Measurements from ENCODE around the gene ZMAT5.

The ZMAT5 gene

GRCh38 chr22:29740216-29740615 is 26.6 kb downstream of the ZMAT5 start:
- Histone ChIP-seq H3K4me3 (ENCODE audit: low read length) (no peak overlapping the region), H2AFZ (ENCODE audit: low read depth, low read length) (no peak overlapping the region), H3K27me3 (ENCODE audit: insufficient read depth, low read length) (no peaks in the 10 kb centered on the region), H3K4me1 (ENCODE audit: insufficient read depth, low read length) (no peaks in the 10 kb centered on the region), H3K36me3 (ENCODE audit: insufficient read depth, low read length) (peaks cover 4% of the 10 kb centered on the region), H3K9me3 (ENCODE audit: low read length) (no peaks in the 10 kb centered on the region)

- H3K9me3 ChIP-seq (ENCODE audit: low read length): no peaks in the 10 kb centered on the region
- peaks cover 4% of the 10 kb centered on the region for H3K36me3 ChIP-seq (ENCODE audit: insufficient read depth, low read length)
- H3K27me3 ChIP-seq (ENCODE audit: insufficient read depth, low read length): no peaks in the 10 kb centered on the region
- no peaks in the 10 kb centered on the region for H3K4me1 ChIP-seq (ENCODE audit: insufficient read depth, low read length)
- H2AFZ ChIP-seq (ENCODE audit: low read depth, low read length): no peak overlapping the region
- H3K4me3 ChIP-seq (ENCODE audit: low read length): no peak overlapping the region
Measured at GRCh38 chr22:29739346-29739875, 27.4 kb downstream of the ZMAT5 start.

- H2AFZ ChIP-seq (ENCODE audit: low read depth, low read length): no peak overlapping the region
- H3K27me3 ChIP-seq (ENCODE audit: insufficient read depth, low read length): no peaks in the 10 kb centered on the region
- no peaks in the 10 kb centered on the region for H3K4me1 ChIP-seq (ENCODE audit: insufficient read depth, low read length)
- no peaks in the 10 kb centered on the region for H3K9me3 ChIP-seq (ENCODE audit: low read length)
- peaks cover 4% of the 10 kb centered on the region for H3K36me3 ChIP-seq (ENCODE audit: insufficient read depth, low read length)
- H3K4me3 ChIP-seq (ENCODE audit: low read length): no peak overlapping the region
Measured at GRCh38 chr22:29738118-29738815, 28.5 kb downstream of the ZMAT5 start.

DNA sequence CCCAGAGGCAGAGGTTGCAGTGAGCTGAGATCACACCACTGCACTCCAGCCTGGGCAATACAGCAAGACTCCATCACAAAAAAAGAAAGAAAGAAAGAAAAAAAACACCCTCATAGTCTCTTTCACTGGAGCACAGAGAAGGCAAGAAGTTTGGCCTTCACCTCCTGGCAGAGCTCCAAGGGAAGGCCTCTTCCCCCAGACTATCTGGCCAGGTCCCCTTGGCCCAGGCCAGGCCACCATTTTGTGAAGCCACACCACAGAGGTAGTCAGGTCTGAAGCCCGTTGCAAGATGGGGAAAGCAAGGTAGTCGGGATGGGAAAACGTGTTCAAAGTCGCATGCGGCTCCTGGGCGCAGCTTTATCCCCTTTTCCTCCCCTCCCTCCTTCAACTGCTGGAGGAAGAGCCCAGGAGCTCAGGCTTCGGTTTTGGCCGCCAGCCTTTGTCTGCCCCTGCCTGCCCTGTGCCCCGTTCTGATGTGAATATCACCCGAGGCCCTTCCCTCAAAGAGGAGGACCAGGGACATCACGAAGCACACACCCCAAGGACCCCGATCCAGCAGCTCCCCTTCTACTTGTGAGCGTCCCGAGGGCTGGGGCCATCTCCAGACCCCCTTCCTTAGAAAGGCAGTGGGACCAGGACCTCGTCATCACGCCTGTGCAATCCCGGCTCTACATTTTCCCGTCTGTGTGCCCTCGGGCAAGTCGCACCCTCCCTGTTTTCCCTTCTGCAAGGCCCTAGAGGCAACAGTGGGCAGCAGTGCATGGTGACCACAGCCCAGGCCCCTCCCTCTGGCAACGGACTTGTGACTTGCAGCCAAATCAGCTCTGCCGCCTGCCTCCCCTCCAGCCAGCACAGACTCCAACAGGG is 29.3 kb downstream of the ZMAT5 start:
- Histone ChIP-seq H2AFZ (ENCODE audit: low read depth, low read length) (no peak overlapping the region), H3K27me3 (ENCODE audit: insufficient read depth, low read length) (no peaks in the 10 kb centered on the region), H3K4me1 (ENCODE audit: insufficient read depth, low read length) (no peaks in the 10 kb centered on the region), H3K9me3 (ENCODE audit: low read length) (no peaks in the 10 kb centered on the region), H3K36me3 (ENCODE audit: insufficient read depth, low read length) (peaks cover 4% of the 10 kb centered on the region), H3K4me3 (ENCODE audit: low read length) (no peak overlapping the region)

GRCh38 chr22:29735416-29735815 is 31.4 kb downstream of the ZMAT5 start:
- no peaks in the 10 kb centered on the region for H3K9me3 ChIP-seq (ENCODE audit: low read length)
- H2AFZ ChIP-seq (ENCODE audit: low read depth, low read length): no peak overlapping the region
- peaks cover 3% of the 10 kb centered on the region for H3K36me3 ChIP-seq (ENCODE audit: insufficient read depth, low read length)
- H3K27me3 ChIP-seq (ENCODE audit: insufficient read depth, low read length): no peaks in the 10 kb centered on the region
- H3K4me3 ChIP-seq (ENCODE audit: low read length): no peak overlapping the region
- H3K4me1 ChIP-seq (ENCODE audit: insufficient read depth, low read length): no peaks in the 10 kb centered on the region

DNA sequence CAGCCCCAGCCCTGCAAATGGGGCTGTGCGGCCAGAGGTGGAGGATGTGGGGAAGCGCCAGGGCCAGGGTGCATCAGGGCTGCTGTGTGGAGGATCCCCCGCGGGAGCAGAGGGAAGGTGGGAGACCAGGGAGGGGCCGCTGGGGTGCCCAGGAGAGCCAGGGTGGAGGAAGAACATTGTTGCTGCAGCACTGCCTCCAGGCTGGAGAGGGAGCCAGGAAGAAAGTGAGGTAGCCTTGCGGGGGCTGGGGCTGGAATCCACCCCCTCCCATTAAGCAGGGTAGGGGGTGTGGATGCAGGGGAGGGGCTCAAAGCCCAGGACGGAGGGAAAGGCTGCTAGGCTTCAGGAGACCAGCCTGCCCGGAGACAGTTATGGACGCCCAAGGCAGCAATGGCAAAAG is 32.0 kb downstream of the ZMAT5 start:
- H3K4me1 ChIP-seq (ENCODE audit: insufficient read depth, low read length): no peaks in the 10 kb centered on the region
- no peak overlapping the region for H2AFZ ChIP-seq (ENCODE audit: low read depth, low read length)
- no peak overlapping the region for H3K4me3 ChIP-seq (ENCODE audit: low read length)
- H3K9me3 ChIP-seq (ENCODE audit: low read length): no peaks in the 10 kb centered on the region
- no peaks in the 10 kb centered on the region for H3K27me3 ChIP-seq (ENCODE audit: insufficient read depth, low read length)
- peaks cover 3% of the 10 kb centered on the region for H3K36me3 ChIP-seq (ENCODE audit: insufficient read depth, low read length)

DNA sequence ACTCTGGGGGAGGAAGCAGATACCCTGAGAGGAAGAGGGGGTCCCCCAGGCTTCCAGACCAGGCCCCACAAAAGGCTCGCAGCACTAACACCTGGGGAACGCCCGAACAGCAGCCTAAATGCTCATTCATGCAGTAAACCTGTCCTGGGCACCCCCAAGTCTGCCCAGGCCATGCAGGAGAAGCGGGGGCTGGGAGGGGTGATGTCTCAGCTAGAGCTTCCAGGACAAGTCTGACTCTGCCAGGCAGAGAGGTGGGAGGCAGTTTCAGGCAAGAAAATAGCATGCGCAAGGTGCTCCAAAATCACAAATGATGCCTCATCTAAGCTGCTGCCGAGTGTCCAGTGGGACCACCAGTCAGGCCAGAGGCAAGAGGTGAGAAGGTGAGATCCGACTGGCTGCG is 32.4 kb downstream of the ZMAT5 start:
- Histone ChIP-seq H3K27me3 (ENCODE audit: insufficient read depth, low read length) (no peaks in the 10 kb centered on the region), H3K4me3 (ENCODE audit: low read length) (no peak overlapping the region), H3K36me3 (ENCODE audit: insufficient read depth, low read length) (peaks cover 3% of the 10 kb centered on the region), H2AFZ (ENCODE audit: low read depth, low read length) (no peak overlapping the region), H3K4me1 (ENCODE audit: insufficient read depth, low read length) (no peaks in the 10 kb centered on the region), H3K9me3 (ENCODE audit: low read length) (no peaks in the 10 kb centered on the region)

- Histone ChIP-seq H3K36me3 (ENCODE audit: insufficient read depth, low read length) (peaks cover 3% of the 10 kb centered on the region), H3K4me3 (ENCODE audit: low read length) (no peak overlapping the region), H3K4me1 (ENCODE audit: insufficient read depth, low read length) (no peaks in the 10 kb centered on the region), H3K9me3 (ENCODE audit: low read length) (no peaks in the 10 kb centered on the region), H2AFZ (ENCODE audit: low read depth, low read length) (no peak overlapping the region), H3K27me3 (ENCODE audit: insufficient read depth, low read length) (no peaks in the 10 kb centered on the region)
Measured at GRCh38 chr22:29733362-29734201, 33.2 kb downstream of the ZMAT5 start.

GRCh38 chr22:29732883-29733282 is 33.9 kb downstream of the ZMAT5 start:
- H3K4me1 ChIP-seq (ENCODE audit: insufficient read depth, low read length): no peaks in the 10 kb centered on the region
- no peaks in the 10 kb centered on the region for H3K27me3 ChIP-seq (ENCODE audit: insufficient read depth, low read length)
- no peak overlapping the region for H3K4me3 ChIP-seq (ENCODE audit: low read length)
- H2AFZ ChIP-seq (ENCODE audit: low read depth, low read length): no peak overlapping the region
- H3K9me3 ChIP-seq (ENCODE audit: low read length): no peaks in the 10 kb centered on the region
- H3K36me3 ChIP-seq (ENCODE audit: insufficient read depth, low read length): peaks cover 3% of the 10 kb centered on the region

DNA sequence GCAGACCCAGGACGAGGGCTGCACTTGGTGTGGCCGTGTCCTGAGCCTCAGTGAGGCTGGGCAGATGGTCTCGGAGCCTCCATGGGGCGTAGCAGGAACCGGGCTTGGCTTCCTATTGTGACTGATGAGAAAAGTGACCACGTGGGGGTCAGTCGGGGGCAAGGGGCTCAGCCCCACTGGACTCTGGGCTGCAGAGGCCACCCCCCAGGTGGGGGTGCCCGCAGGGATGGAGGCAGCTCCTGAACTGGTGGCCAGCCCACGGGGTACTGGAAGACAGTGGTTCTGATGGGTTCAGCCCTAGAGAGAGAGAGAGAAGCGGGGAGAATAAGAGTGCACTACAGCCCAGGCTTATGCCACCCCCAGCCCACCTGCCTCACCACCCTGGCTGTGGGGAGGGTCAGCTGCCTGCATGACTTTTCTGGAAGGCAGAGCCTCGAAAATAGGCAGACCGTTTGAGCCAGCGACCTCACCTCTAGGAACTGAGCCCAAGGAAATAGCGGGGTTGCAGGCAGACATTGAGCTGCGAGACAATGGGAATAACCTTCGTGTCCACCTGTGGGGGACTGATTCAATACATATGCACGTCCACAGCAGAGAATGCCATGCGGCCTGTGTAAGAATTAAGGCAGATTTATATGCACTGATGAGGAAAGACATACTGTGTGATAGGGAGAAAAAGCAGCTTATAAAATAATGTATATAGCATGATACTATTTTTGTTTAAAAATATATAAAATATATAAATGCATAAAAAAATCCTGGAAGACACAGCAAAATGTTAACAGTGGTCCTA is 35.6 kb downstream of the ZMAT5 start:
- Histone ChIP-seq H3K36me3 (ENCODE audit: insufficient read depth, low read length) (peaks cover 3% of the 10 kb centered on the region), H3K9me3 (ENCODE audit: low read length) (no peaks in the 10 kb centered on the region), H3K4me3 (ENCODE audit: low read length) (no peak overlapping the region), H3K4me1 (ENCODE audit: insufficient read depth, low read length) (no peaks in the 10 kb centered on the region), H2AFZ (ENCODE audit: low read depth, low read length) (no peak overlapping the region), H3K27me3 (ENCODE audit: insufficient read depth, low read length) (no peaks in the 10 kb centered on the region)

GRCh38 chr22:29729161-29729560 is 37.6 kb downstream of the ZMAT5 start:
- peaks cover 3% of the 10 kb centered on the region for H3K36me3 ChIP-seq (ENCODE audit: insufficient read depth, low read length)
- no peak overlapping the region for H2AFZ ChIP-seq (ENCODE audit: low read depth, low read length)
- H3K9me3 ChIP-seq (ENCODE audit: low read length): no peaks in the 10 kb centered on the region

DNA sequence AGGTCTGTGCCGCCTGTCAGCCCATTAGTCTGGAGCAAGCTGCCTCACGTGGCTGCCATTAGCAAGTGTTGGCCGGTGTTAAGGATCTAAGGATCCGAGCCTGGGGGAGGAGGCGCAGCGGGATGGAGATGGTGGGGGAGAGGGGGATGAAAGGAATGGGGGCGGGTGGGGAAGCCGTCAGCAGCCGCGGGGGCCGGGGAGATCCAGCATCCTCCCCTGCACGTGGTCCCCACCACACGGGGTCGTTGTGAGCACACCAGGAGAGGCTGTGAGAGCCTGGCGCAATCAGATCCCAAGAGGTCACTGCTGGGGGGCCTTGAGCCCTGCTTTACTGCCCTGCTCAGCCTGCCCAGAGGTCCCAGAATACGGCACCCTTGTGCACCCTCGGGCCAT is 39.7 kb downstream of the ZMAT5 start:
- Histone ChIP-seq H3K27me3 (ENCODE audit: insufficient read depth, low read length) (peaks cover 36% of the 10 kb centered on the region), H3K36me3 (ENCODE audit: insufficient read depth, low read length) (peaks cover 3% of the 10 kb centered on the region), H3K4me3 (ENCODE audit: low read length) (no peak overlapping the region), H3K9me3 (ENCODE audit: low read length) (no peaks in the 10 kb centered on the region), H3K4me1 (ENCODE audit: insufficient read depth, low read length) (no peaks in the 10 kb centered on the region), H2AFZ (ENCODE audit: low read depth, low read length) (no peak overlapping the region)

More at GRCh38 chr22:29729161-29729560, 37.6 kb downstream of the ZMAT5 start:
- H3K27me3 ChIP-seq (ENCODE audit: insufficient read depth, low read length): peaks cover 16% of the 10 kb centered on the region
- no peak overlapping the region for H3K4me3 ChIP-seq (ENCODE audit: low read length)
- H3K4me1 ChIP-seq (ENCODE audit: insufficient read depth, low read length): no peaks in the 10 kb centered on the region
